Smooth muscle cell (in vitro differentiated cells): Measurements from ENCODE around the gene APOC4. TPM values are rescaled to one million over a fixed set of nuclear protein-coding genes. Genes with fewer than 3 reads are reported as not detected.
A peak's percentile ranks its signal among the peaks of the same experiment; 100 is the strongest.

Experiments
- DNase-seq: peaks from one replicate; lab custom pipeline; 2025; ENCODE audit not compliant: unreplicated experiment; lab: John Stamatoyannopoulos, UW
- H2AFZ ChIP-seq: fragments of 200-600 bp; sonication (generic); 2 replicates; pipeline ENCODE4 v1.6.0; 2016; ENCODE audit warnings: antibody characterized with exemption, low read depth, mild to moderate bottlenecking
- H3F3A ChIP-seq: fragments of 200-600 bp; sonication (generic); 2 replicates; pipeline ENCODE4 v1.6.0; 2017; ENCODE audit warnings: antibody characterized with exemption, low read depth
- H3K27ac ChIP-seq: fragments of 200-600 bp; sonication (generic); 2 replicates; pipeline ENCODE4 v1.5.1; 2016; ENCODE audit warnings: low read depth, mild to moderate bottlenecking
- H3K27me3 ChIP-seq: fragments of 200-600 bp; sonication (generic); 2 replicates; pipeline ENCODE4 v1.6.1; 2016; ENCODE audit warnings: low read depth, mild to moderate bottlenecking
- H3K36me3 ChIP-seq: fragments of 200-600 bp; sonication (generic); 2 replicates; pipeline ENCODE4 v1.5.1; 2016; ENCODE audit warnings: low read depth
- H3K4me1 ChIP-seq: fragments of 200-600 bp; sonication (generic); 2 replicates; pipeline ENCODE4 v1.5.1; 2016; ENCODE audit warnings: low read depth
- H3K4me2 ChIP-seq: fragments of 200-600 bp; sonication (generic); 2 replicates; pipeline ENCODE4 v1.6.0; 2016; ENCODE audit warnings: mild to moderate bottlenecking
- H3K4me3 ChIP-seq: fragments of 200-600 bp; sonication (generic); 2 replicates; pipeline ENCODE4 v1.5.1; 2016; ENCODE audit warnings: mild to moderate bottlenecking
- H3K79me2 ChIP-seq: fragments of 200-600 bp; sonication (generic); 2 replicates; pipeline ENCODE4 v1.6.0; 2016; ENCODE audit warnings: low read depth, mild to moderate bottlenecking
- H3K9ac ChIP-seq: fragments of 200-600 bp; sonication (generic); 2 replicates; pipeline ENCODE4 v1.6.0; 2016; ENCODE audit warnings: low read depth
- H3K9me3 ChIP-seq: fragments of 200-600 bp; sonication (generic); replicated peaks from 2 replicates; pipeline ENCODE4 v1.5.1; 2016; ENCODE audit warnings: low read depth
- H4K20me1 ChIP-seq: fragments of 200-600 bp; sonication (generic); 2 replicates; pipeline ENCODE4 v1.6.0; 2016; ENCODE audit warnings: low read depth
- CTCF ChIP-seq: fragments of 200-600 bp; sonication (generic); IDR thresholded peaks from 2 replicates; pipeline ENCODE4 v1.5.1; 2017; ENCODE audit warnings: borderline replicate concordance, mild to moderate bottlenecking, antibody characterized with exemption; ENCODE audit not compliant: insufficient read depth, poor library complexity, severe bottlenecking
- WGBS: methylation state at CpG from one replicate; pipeline ENCODE4 v1.1.7; 2016; ENCODE audit warnings: low lambda C conversion rate; 5-methylcytosine and 5-hydroxymethylcytosine counted together
- polyA plus RNA-seq: library from polyadenylated mRNA; unstranded; fragments of >200 nt; fragmentation: Nextera tagmentation; extraction: Ambion mirVana; gene quantifications from 2 replicates; pipeline ENCODE4 v1.2.1, GENCODE V29; 2016
- total RNA-seq: library from RNA; depleted of rRNA; stranded (reverse); fragments of >200 nt; gene quantifications from 2 replicates; pipeline ENCODE4 v1.2.3, GENCODE V29; 2014

The APOC4 gene
- total and polyA plus RNA-seq, 2 experiments from 2014 or later: not detected

DNA sequence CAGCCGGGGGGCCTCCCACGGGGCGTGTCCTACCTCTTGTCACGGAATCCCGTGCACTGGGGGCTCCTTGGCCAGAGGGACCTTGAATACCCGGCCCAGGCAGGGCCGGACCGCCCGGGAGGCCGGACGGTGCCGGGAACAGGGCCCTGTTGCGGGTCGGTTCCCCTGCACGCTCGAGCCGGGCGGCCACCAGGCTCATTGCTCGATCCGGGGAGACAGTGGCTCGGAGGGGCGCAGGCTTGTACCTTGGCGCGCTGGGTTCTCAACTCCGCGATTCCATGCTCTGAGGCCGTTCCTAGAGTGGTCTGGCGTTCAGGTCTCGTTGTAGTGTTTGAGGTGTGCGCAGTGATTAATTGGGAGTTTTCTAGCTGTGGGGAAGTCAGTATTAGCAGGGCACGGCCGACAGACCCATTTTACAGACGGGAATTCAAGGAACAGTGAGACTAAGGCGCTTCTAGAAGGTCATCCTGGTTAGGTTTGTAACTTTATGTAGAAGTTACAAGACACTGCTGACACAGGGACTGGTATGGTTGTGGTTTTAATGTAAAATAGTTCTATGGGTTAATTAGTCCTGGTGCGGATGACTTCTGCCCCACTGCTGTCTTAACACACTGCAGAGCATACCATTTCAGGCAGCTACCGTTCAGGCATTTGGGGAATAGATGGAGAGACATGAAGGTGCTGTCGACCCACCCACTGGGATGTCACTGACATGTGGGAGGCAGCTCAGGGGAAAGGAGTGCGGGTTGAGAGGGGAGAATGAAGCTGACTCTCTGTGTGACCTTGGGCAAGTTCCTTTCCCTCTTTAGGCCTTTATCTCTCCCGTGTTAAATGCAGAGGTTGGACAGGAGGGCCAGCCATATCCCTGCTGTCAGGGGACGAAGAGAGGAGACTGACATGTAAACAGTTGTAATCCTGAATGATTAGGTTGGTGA, 13.7 kb downstream of the APOC4 start:
- no peaks in the 10 kb centered on the region for H3K27me3 ChIP-seq
- H3K4me3 ChIP-seq: peak overlapping the region; percentile 65
- peaks cover 11% of the 10 kb centered on the region for H3K4me1 ChIP-seq
- peak overlapping the region; percentile 87 for H3K4me2 ChIP-seq
- peak overlapping the region; percentile 49 for H2AFZ ChIP-seq
- H3K9ac ChIP-seq: peak overlapping the region; percentile 97
- no peak for TF ChIP-seq CTCF
- no peak for DNase-seq
- H3K9me3 ChIP-seq: no peaks in the 10 kb centered on the region
- no peaks in the 10 kb centered on the region for H3K36me3 ChIP-seq
- H3K27ac ChIP-seq: peak overlapping the region; percentile 41
- peaks cover 55% of the 10 kb centered on the region for H3K79me2 ChIP-seq
- H4K20me1 ChIP-seq: peaks cover 53% of the 10 kb centered on the region
- WGBS: 6% methylated on average over 40 of the region's 40 CpGs
- no peaks in the 10 kb centered on the region for H3F3A ChIP-seq

DNA sequence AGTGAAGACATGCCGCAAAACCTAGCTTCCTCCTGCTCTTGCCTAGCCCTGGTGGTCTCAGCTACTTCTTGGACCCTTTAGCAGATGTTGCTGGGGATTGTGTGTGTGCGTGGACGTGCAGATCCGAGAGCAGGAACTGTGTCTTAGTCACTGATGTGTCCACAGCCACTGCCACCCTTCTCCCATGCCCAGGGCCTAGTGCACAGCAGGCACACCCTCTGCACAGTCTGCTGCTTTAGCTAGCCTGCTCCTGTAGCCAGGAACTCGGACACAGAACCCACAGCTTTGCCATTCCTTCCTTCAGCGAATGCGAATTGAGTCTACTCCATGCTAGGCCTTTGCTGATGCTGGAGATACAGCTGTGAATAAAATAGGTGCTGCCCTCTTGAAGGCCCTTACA, 15.5 kb downstream of the APOC4 start:
- H3K27ac ChIP-seq: no peak overlapping the region
- no peak for DNase-seq
- H3K27me3 ChIP-seq: no peaks in the 10 kb centered on the region
- H3K4me2 ChIP-seq: no peak overlapping the region
- H3K79me2 ChIP-seq: peaks cover 67% of the 10 kb centered on the region
- H3K9ac ChIP-seq: peak overlapping the region; percentile 39
- peaks cover 67% of the 10 kb centered on the region for H4K20me1 ChIP-seq
- H3F3A ChIP-seq: no peaks in the 10 kb centered on the region
- H3K4me3 ChIP-seq: no peak overlapping the region
- no peaks in the 10 kb centered on the region for H3K36me3 ChIP-seq
- no peaks in the 10 kb centered on the region for H3K9me3 ChIP-seq
- no peak overlapping the region for H2AFZ ChIP-seq
- H3K4me1 ChIP-seq: peaks cover 11% of the 10 kb centered on the region
- WGBS: 94% methylated on average over 7 of the region's 7 CpGs
- TF ChIP-seq CTCF: no peak

DNA sequence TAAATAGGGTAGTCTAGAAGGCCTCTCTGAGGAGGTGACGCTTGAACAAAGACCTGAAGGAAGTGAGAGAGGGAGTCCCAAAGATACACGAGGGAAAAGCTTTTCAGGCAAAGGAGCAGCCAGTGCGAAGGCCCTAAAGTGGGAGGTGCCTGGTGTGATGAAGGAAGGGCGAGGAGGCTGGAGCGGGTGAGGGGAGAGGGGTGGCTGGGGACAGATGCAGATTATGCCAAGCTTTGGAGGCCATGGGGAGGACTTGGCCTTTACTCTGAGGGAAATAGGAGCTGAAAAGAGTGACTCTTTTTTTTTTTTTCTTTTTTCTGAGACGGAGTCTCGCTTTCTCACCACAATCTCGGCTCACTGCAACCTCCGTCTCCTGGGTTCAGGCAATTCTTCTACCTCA, 16.1 kb downstream of the APOC4 start:
- Histone ChIP-seq H3K4me2 (no peak overlapping the region), H3K9ac (no peak overlapping the region), H3K4me3 (no peak overlapping the region), H3K4me1 (peaks cover 11% of the 10 kb centered on the region), H3K27me3 (no peaks in the 10 kb centered on the region), H3K79me2 (peaks cover 67% of the 10 kb centered on the region), H3K9me3 (no peaks in the 10 kb centered on the region), H3K27ac (no peak overlapping the region), H3K36me3 (no peaks in the 10 kb centered on the region), H4K20me1 (peaks cover 67% of the 10 kb centered on the region), H3F3A (no peaks in the 10 kb centered on the region), H2AFZ (no peak overlapping the region)
- 90% methylated on average over 8 of the region's 9 CpGs for whole genome bisulfite sequencing
- no peak for TF ChIP-seq CTCF
- DNase-seq: no peak
